B cell (primary cell): ENCODE results near the gene TSPAN10. TPM values are rescaled to one million over a fixed set of nuclear protein-coding genes. Genes with fewer than 3 reads are reported as not detected.
"Not testable (repeated sequence)": the region's sequence is repeated elsewhere in the genome, so short reads cannot be mapped to it uniquely, and the experiment has no call there.

ENCODE experiments used
- ATAC-seq: fragments of 200-7000 bp; cut with Tn5 transposase; one replicate; pipeline ENCODE4 v1.10.0; 2021; ENCODE audit warnings: low read depth, mild to moderate bottlenecking, moderate number of reproducible peaks, moderate library complexity
- CTCF ChIA-PET: fragments of 350-600 bp; sonication (Branson Sonifier 250); formaldehyde crosslinking; loops from one replicate; lab custom pipeline; 2021; ENCODE audit warnings: antibody characterized with exemption, inconsistent platforms; lab: Charles Lee
- POLR2A ChIA-PET: fragments of 350-600 bp; sonication (Branson Sonifier 250); formaldehyde crosslinking; loops from one replicate; lab custom pipeline; 2021; ENCODE audit warnings: antibody characterized with exemption; lab: Charles Lee
- DNase-seq: peaks from one replicate; pipeline ENCODE4 v3.0.0; 2013
- H2AFZ ChIP-seq: 2 replicates; pipeline ENCODE4 v1.6.1; 2012; ENCODE audit warnings: mild to moderate bottlenecking, low read depth, low read length; ENCODE audit not compliant: insufficient read depth, poor library complexity, severe bottlenecking
- H3K27ac ChIP-seq, 2 donors: 1 replicate in 1 of 2; 2 replicates in 1 of 2; pipeline ENCODE4 v1.5.1; 2012 to 2013; ENCODE audit warnings: low read length in 2 of 2, mild to moderate bottlenecking in 2 of 2, moderate library complexity in 1 of 2
- H3K27me3 ChIP-seq, 4 experiments: fragments of 200-600 bp in 1 of 4; sonication (generic) in 1 of 4; replicated peaks in 1 of 4; 1 replicate in 2 of 4; 2 replicates in 2 of 4; pipeline versions ENCODE4 v1.6.1 to v1.7.0; 2013 to 2016; ENCODE audit warnings: low read length in 3 of 4, mild to moderate bottlenecking in 2 of 4, mixed read lengths in 1 of 4, moderate library complexity in 1 of 4; ENCODE audit not compliant: insufficient read depth in 4 of 4, control insufficient read depth in 3 of 4; ENCODE audit errors: control extremely low read depth in 1 of 4
- H3K36me3 ChIP-seq, 2 experiments: replicated peaks in 1 of 2; 1 replicate in 1 of 2; 2 replicates in 1 of 2; pipeline versions ENCODE4 v1.6.1 to v1.7.1; 2013; ENCODE audit warnings: low read length in 1 of 2; ENCODE audit not compliant: insufficient read depth in 2 of 2, control insufficient read depth in 1 of 2; ENCODE audit errors: control extremely low read depth in 1 of 2, extremely low read depth in 1 of 2
- H3K4me1 ChIP-seq, 2 donors: fragments of 200-600 bp in 1 of 2; sonication (generic) in 1 of 2; 1 replicate in 1 of 2; 2 replicates in 1 of 2; pipeline versions ENCODE4 v1.5.1 to v1.6.1; 2013 to 2017; ENCODE audit warnings: low read length in 2 of 2; ENCODE audit not compliant: control insufficient read depth in 2 of 2, insufficient read depth in 2 of 2
- H3K4me2 ChIP-seq: replicated peaks from 2 replicates; pipeline ENCODE3; 2012; ENCODE audit warnings: mild to moderate bottlenecking, low read depth, low read length; ENCODE audit not compliant: poor library complexity, severe bottlenecking
- H3K4me3 ChIP-seq, 5 experiments: fragments of 200-600 bp in 1 of 5; sonication (generic) in 1 of 5; 1 replicate in 3 of 5; 2 replicates in 2 of 5; pipeline versions ENCODE4 v1.5.1 to v1.7.0; 2011 to 2016; ENCODE audit warnings: low read length in 4 of 5, mild to moderate bottlenecking in 4 of 5, low read depth in 2 of 5, control low read depth in 1 of 5, moderate library complexity in 1 of 5; ENCODE audit not compliant: insufficient read depth in 1 of 5; ENCODE audit errors: control extremely low read depth in 1 of 5, extremely low read depth in 1 of 5
- H3K79me2 ChIP-seq: fragments of 200-600 bp; sonication (generic); one replicate; pipeline ENCODE4 v1.6.0; 2016; ENCODE audit warnings: low read length; ENCODE audit not compliant: control insufficient read depth, insufficient read depth
- H3K9ac ChIP-seq: fragments of 200-600 bp; sonication (generic); 2 replicates; pipeline ENCODE4 v1.6.1; 2017; ENCODE audit warnings: mild to moderate bottlenecking, low read length, moderate library complexity
- H3K9me3 ChIP-seq, 3 donors: one replicate each; pipeline versions ENCODE4 v1.6.1 to v1.7.1; 2013; ENCODE audit warnings: low read length in 2 of 3; ENCODE audit not compliant: control insufficient read depth in 2 of 3, insufficient read depth in 1 of 3; ENCODE audit errors: control extremely low read depth in 1 of 3
- H4K20me1 ChIP-seq: 2 replicates; pipeline ENCODE4 v1.6.0; 2012; ENCODE audit warnings: mild to moderate bottlenecking, low read length; ENCODE audit not compliant: insufficient read depth, control insufficient read depth, poor library complexity, severe bottlenecking
- H3K27ac Mint-ChIP-seq: one replicate; pipeline ENCODE4 v1.8.0; 2021; ENCODE audit warnings: mixed read lengths
- H3K27me3 Mint-ChIP-seq: one replicate; pipeline ENCODE4 v1.8.0; 2021; ENCODE audit warnings: mixed read lengths
- H3K4me1 Mint-ChIP-seq: one replicate; pipeline ENCODE4 v1.8.0; 2021; ENCODE audit warnings: mixed read lengths
- H3K4me3 Mint-ChIP-seq: one replicate; pipeline ENCODE4 v1.8.0; 2021; ENCODE audit warnings: mixed read lengths
- H3K9me3 Mint-ChIP-seq: one replicate; pipeline ENCODE4 v1.8.0; 2022; ENCODE audit warnings: mixed read lengths; ENCODE audit not compliant: insufficient read depth
- CTCF ChIP-seq: fragments of 200-600 bp; IDR thresholded peaks from one replicate; pipeline ENCODE4 v1.8.0; 2022; ENCODE audit warnings: antibody characterized with exemption, mild to moderate bottlenecking
- EZH2 ChIP-seq: IDR thresholded peaks from 2 replicates; pipeline ENCODE4 v1.6.1; 2012; ENCODE audit warnings: borderline replicate concordance, low read depth, mild to moderate bottlenecking, moderate library complexity, low read length; ENCODE audit not compliant: insufficient read depth, poor library complexity, severe bottlenecking
- WGBS: methylation state at CpG from one replicate; pipeline ENCODE4 v1.1.5; 2013; ENCODE audit warnings: missing lambda C conversion rate; ENCODE audit not compliant: insufficient coverage; 5-methylcytosine and 5-hydroxymethylcytosine counted together
- intact Hi-C: fragments of 100-400 bp; cut with micrococcal nuclease; formaldehyde crosslinking; loops from one replicate; pipeline ENCODE4 v1.10.0; 2022
- polyA plus RNA-seq: library from polyadenylated mRNA; depleted of rRNA; stranded (reverse); fragments of >200 nt; gene quantifications from 2 replicates; pipeline ENCODE4 v1.2.3, GENCODE V29; 2012
- total RNA-seq, 2 donors: library from RNA; stranded (reverse); fragments of 120-200 nt in 1 of 2; gene quantifications; 1 replicate in 1 of 2; 2 replicates in 1 of 2; pipeline versions ENCODE4 v1.2.3 to v1.2.4, GENCODE V29; 2013 to 2022

Gene TSPAN10
- total and polyA plus RNA-seq, 2 donors (not counting 1 experiment from before 2014, with no cell fraction given): 0.34 to 1.1 TPM

GRCh38 chr17:81675515-81676221, 38.7 kb downstream of the TSPAN10 start:
- H3K79me2 ChIP-seq, H3K27ac Mint-ChIP-seq, intact Hi-C loops, ATAC-seq, H3K27me3 Mint-ChIP-seq, H3K4me2 ChIP-seq, H2AFZ ChIP-seq, H3K9me3 Mint-ChIP-seq, H3K4me3 Mint-ChIP-seq, H3K9ac ChIP-seq, H3K4me1 Mint-ChIP-seq, H3K4me3 ChIP-seq, H3K4me1 ChIP-seq, H3K9me3 ChIP-seq, H3K27me3 ChIP-seq, H4K20me1 ChIP-seq, H3K27ac ChIP-seq: not testable (repeated sequence)
- peak; percentile 48 for DNase-seq
- 48% methylated on average over 8 of the region's 18 CpGs for whole genome bisulfite sequencing
- peaks cover 0 to 36% of the 10 kb centered on the region in 2 experiments for H3K36me3 ChIP-seq
- POLR2A ChIA-PET: interaction anchor here (0.6 kb wide), 1 partner anchor 53 kb away, joined by 5 read pairs; no protein-coding TSS in a partner anchor
- TF ChIP-seq CTCF: peak; percentile 72
- CTCF ChIA-PET: interaction anchor here (0.7 to 1.2 kb wide), 3 partner anchors 27 to 133 kb away, joined by 3 read pairs; no protein-coding TSS in a partner anchor

- ChIA-PET CTCF (no interaction called here), POLR2A (interaction anchor here (0.6 kb wide), 1 partner anchor 437 kb away, joined by 3 read pairs; no protein-coding TSS in a partner anchor)
- Histone ChIP-seq H2AFZ (no peak overlapping the region), H3K9ac (no peak overlapping the region), H3K27me3 (no peaks in the 10 kb centered on the region), H4K20me1 (peaks cover 1% of the 10 kb centered on the region), H3K36me3 (peaks cover 0 to 27% of the 10 kb centered on the region in 2 experiments), H3K4me1 (no peaks in the 10 kb centered on the region), H3K79me2 (peaks cover 11% of the 10 kb centered on the region), H3K4me2 (no peak overlapping the region), H3K27ac (no peak overlapping the region), H3K4me3 (no peak overlapping the region), H3K9me3 (no peaks in the 10 kb centered on the region)
- intact Hi-C loops: no loop called here
- no peak overlapping the region for H3K4me3 Mint-ChIP-seq
- no peak overlapping the region for H3K27ac Mint-ChIP-seq
- 93% methylated on average over 17 of the region's 17 CpGs for WGBS
- TF ChIP-seq CTCF: no peak
- TF ChIP-seq EZH2: no peak
- no peak for ATAC-seq
- no peaks in the 10 kb centered on the region for H3K9me3 Mint-ChIP-seq
- H3K4me1 Mint-ChIP-seq: peaks cover 5% of the 10 kb centered on the region
- no peaks in the 10 kb centered on the region for H3K27me3 Mint-ChIP-seq
- DNase-seq: no peak
Observed at GRCh38 chr17:81676906-81677305, 39.9 kb downstream of the TSPAN10 start.
